Panc1 (cell line): ENCODE data around the gene CAPN9.

Experiments
- CTCF ChIP-seq: fragments of 450-650 bp; IDR thresholded peaks from 2 replicates; pipeline ENCODE4 v1.5.1; 2017; ENCODE audit warnings: mild to moderate bottlenecking
- REST ChIP-seq, 2 experiments: IDR thresholded peaks; 2 replicates each; pipeline ENCODE4 v1.6.1; 2011 to 2012; ENCODE audit warnings: low read depth in 2 of 2, control low read depth in 1 of 2, low read length in 1 of 2, mild to moderate bottlenecking in 1 of 2, moderate library complexity in 1 of 2; ENCODE audit not compliant: insufficient read depth in 1 of 2
- TCF7L2 ChIP-seq: IDR thresholded peaks from 2 replicates; pipeline ENCODE4 v1.6.1; 2011; ENCODE audit warnings: mild to moderate bottlenecking, low read depth, low read length, inconsistent platforms

GRCh38 chr1:230752407-230752806, 5.2 kb downstream of the CAPN9 start:
- no peak for TF ChIP-seq TCF7L2
- no peak for TF ChIP-seq CTCF
- TF ChIP-seq REST (IDR thresholded peaks at IDR 0.05; ENCODE audit: insufficient read depth in 1 of 2, low read depth in 2 of 2, low read length in 1 of 2), result no peak
